Kidney epithelial cell (primary cell): ENCODE measurements around the gene TOMM70. TPM values are rescaled to one million over a fixed set of nuclear protein-coding genes. Genes with fewer than 3 reads are reported as not detected.
A peak's percentile ranks its signal among the peaks of the same experiment; 100 is the strongest.

ENCODE experiments used
- DNase-seq: peaks from one replicate; pipeline ENCODE4 v3.0.0-alpha.2; 2010; ENCODE audit warnings: low read depth
- H3K27me3 ChIP-seq: 2 replicates; pipeline ENCODE4 v1.6.0; 2011; ENCODE audit warnings: low read length; ENCODE audit not compliant: control insufficient read depth, insufficient read depth
- H3K36me3 ChIP-seq: 2 replicates; pipeline ENCODE4 v1.5.1; 2011; ENCODE audit warnings: low read length; ENCODE audit not compliant: control insufficient read depth, insufficient read depth
- H3K4me3 ChIP-seq: 2 replicates; pipeline ENCODE4 v1.5.1; 2011; ENCODE audit warnings: low read depth, mild to moderate bottlenecking, control low read depth, low read length
- CTCF ChIP-seq: IDR thresholded peaks from 2 replicates; pipeline ENCODE4 v1.5.1; 2011; ENCODE audit warnings: mild to moderate bottlenecking, moderate library complexity, low read length, control low read depth, inconsistent platforms; ENCODE audit not compliant: insufficient read depth, poor library complexity, severe bottlenecking
- total RNA-seq: library from RNA; depleted of rRNA; stranded (reverse); fragments of >200 nt; gene quantifications from 2 replicates; pipeline ENCODE4 v1.2.3, GENCODE V29; 2015

The TOMM70 gene
- total RNA-seq, 1 donor from 2014 or later, result 39.1 TPM

GRCh38 chr3:100407977-100408532 is 7.2 kb upstream of the TOMM70 start:
- Histone ChIP-seq H3K27me3 (no peaks in the 10 kb centered on the region), H3K36me3 (no peaks in the 10 kb centered on the region), H3K4me3 (no peak overlapping the region)
- DNase-seq, result no peak
- no peak for TF ChIP-seq CTCF

- no peak overlapping the region for H3K4me3 ChIP-seq
- DNase-seq, result no peak
- no peak for TF ChIP-seq CTCF
- no peaks in the 10 kb centered on the region for H3K27me3 ChIP-seq
- H3K36me3 ChIP-seq, result no peaks in the 10 kb centered on the region
These were observed 6.3 kb upstream of the TOMM70 start for GRCh38 chr3:100407164-100407563.

- H3K36me3 ChIP-seq, result no peaks in the 10 kb centered on the region
- TF ChIP-seq CTCF, result no peak
- no peak overlapping the region for H3K4me3 ChIP-seq
- DNase-seq, result no peak
- no peaks in the 10 kb centered on the region for H3K27me3 ChIP-seq
These were observed 3.3 kb upstream of the TOMM70 start for GRCh38 chr3:100404250-100404548.

- no peaks in the 10 kb centered on the region for H3K36me3 ChIP-seq
- no peaks in the 10 kb centered on the region for H3K27me3 ChIP-seq
- DNase-seq, result no peak
- H3K4me3 ChIP-seq, result no peak overlapping the region
- TF ChIP-seq CTCF, result peak; percentile 3
These were observed 2.7 kb upstream of the TOMM70 start for GRCh38 chr3:100403362-100404249.

- no peak for TF ChIP-seq CTCF
- no peak for DNase-seq
- Histone ChIP-seq H3K27me3 (no peaks in the 10 kb centered on the region), H3K36me3 (no peaks in the 10 kb centered on the region), H3K4me3 (peak overlapping the region; percentile 85)
These were observed 2.0 kb upstream of the TOMM70 start for GRCh38 chr3:100402891-100403290.
